Hematopoietic multipotent progenitor cell treated with erythropoietin and hydrocortisone succinate and interleukin-3 and kit ligand, for 6 days (in vitro differentiated cells): ENCODE measurements around the gene ZNF865.
"Not testable (repeated sequence)": the region's sequence is repeated elsewhere in the genome, so short reads cannot be mapped to it uniquely, and the experiment has no call there.

Experiments used
- DNase-seq: peaks from one replicate; pipeline ENCODE4 v3.0.0-alpha.2; 2015

Gene ZNF865

GRCh38 chr19:55605637-55606470 lies at the start of gene ZNF865:
ZNF865 (plus strand) TSS chr19:55605647; CDS start chr19:55613619, 7,972 bp downstream.
- peak; percentile 92 for DNase-seq

- DNase-seq, result no peak
Observed at GRCh38 chr19:55559684-55560083, 45.8 kb upstream of the ZNF865 start.

- DNase-seq, result no peak
Observed at GRCh38 chr19:55563261-55563690, 42.2 kb upstream of the ZNF865 start.

GRCh38 chr19:55566823-55567222 lies 38.6 kb upstream of the ZNF865 start:
- no peak for DNase-seq

- DNase-seq, result no peak
Observed at GRCh38 chr19:55567708-55568328, 37.6 kb upstream of the ZNF865 start.

- DNase-seq, result not testable (repeated sequence)
Observed at GRCh38 chr19:55569477-55569876, 36.0 kb upstream of the ZNF865 start.

- DNase-seq, result not testable (repeated sequence)
Observed at GRCh38 chr19:55573929-55574328, 31.5 kb upstream of the ZNF865 start.

GRCh38 chr19:55576746-55577145 lies 28.7 kb upstream of the ZNF865 start:
- DNase-seq, result no peak

- no peak for DNase-seq
Observed at GRCh38 chr19:55578031-55578760, 27.3 kb upstream of the ZNF865 start.

- DNase-seq, result no peak
Observed at GRCh38 chr19:55578761-55579747, 26.4 kb upstream of the ZNF865 start.

GRCh38 chr19:55579766-55580621 lies 25.5 kb upstream of the ZNF865 start:
- DNase-seq, result peak; percentile 42

GRCh38 chr19:55580628-55581144 lies 24.8 kb upstream of the ZNF865 start, which contains the start of gene ZNF579:
ZNF579 (minus strand) TSS chr19:55580848; CDS start chr19:55579639, 1,209 bp downstream.
- peak; percentile 91 for DNase-seq

- peak; percentile 64 for DNase-seq
Observed at GRCh38 chr19:55581145-55581822, 24.2 kb upstream of the ZNF865 start.

GRCh38 chr19:55581823-55582223 lies 23.6 kb upstream of the ZNF865 start:
- DNase-seq, result no peak

GRCh38 chr19:55582284-55582683 lies 23.2 kb upstream of the ZNF865 start:
- DNase-seq, result not testable (repeated sequence)

- DNase-seq, result not testable (repeated sequence)
Observed at GRCh38 chr19:55583897-55584296, 21.6 kb upstream of the ZNF865 start.

- DNase-seq, result no peak
Observed at GRCh38 chr19:55584871-55585270, 20.6 kb upstream of the ZNF865 start.

GRCh38 chr19:55585658-55586339 lies 19.6 kb upstream of the ZNF865 start:
- no peak for DNase-seq

GRCh38 chr19:55586976-55587668 lies 18.3 kb upstream of the ZNF865 start:
- peak; percentile 92 for DNase-seq
